Adipose tissue (tissue), 3 donors: Measurements from ENCODE around the gene CPEB1. TPM values are rescaled to one million over a fixed set of nuclear protein-coding genes. Genes with fewer than 3 reads are reported as not detected.

Experiments
- H3K27ac ChIP-seq: one replicate; pipeline ENCODE4 v1.5.1; 2013; ENCODE audit warnings: low read depth, low read length
- WGBS, 3 donors: extraction: QIAGEN DNeasy Blood & Tissue Kit; methylation state at CpG; one replicate each; pipeline ENCODE4 v1.1.7; 2013; 5-methylcytosine and 5-hydroxymethylcytosine counted together
- polyA plus RNA-seq, 3 donors: library from polyadenylated mRNA; stranded (reverse); fragments of 200-250 nt; gene quantifications; one replicate each; pipeline ENCODE4 v1.2.3, GENCODE V29; 2013
- donor health status: healthy with polysubstance abuse.
- donor health status: Bipolar disorder and iron deficiency.
- donor health status: healthy.

CPEB1 gene
- polyA plus RNA-seq, 3 donors, result 0.48 to 8.2 (median 0.49) TPM

- 67 to 73% (median 67%) methylated on average over 1 of the region's 1 CpG for WGBS, 3 donors
- H3K27ac ChIP-seq, result no peak overlapping the region
Observed at GRCh38 chr15:82621970-82622369, 25.2 kb downstream of the CPEB1 start.

DNA sequence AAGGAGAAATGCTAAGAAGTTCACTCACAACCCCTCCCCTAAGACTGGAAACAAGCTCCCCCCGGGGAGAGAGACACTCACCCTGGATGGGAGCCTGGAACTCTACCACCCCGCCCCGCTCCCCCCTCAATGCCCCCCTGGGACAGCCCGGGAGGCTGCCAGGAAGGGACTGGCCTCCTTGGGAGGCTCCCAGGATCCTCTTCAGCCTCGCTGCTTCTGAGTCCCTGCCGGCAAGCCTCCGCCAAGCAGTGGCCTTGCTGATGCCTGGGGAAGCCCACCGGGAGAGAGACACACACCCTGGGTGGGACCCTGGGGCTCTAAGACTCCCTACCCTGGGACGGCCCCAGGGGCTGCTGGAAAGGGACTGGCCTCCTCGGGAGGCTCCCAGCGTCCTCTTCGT, 33.4 kb downstream of the CPEB1 start:
- H3K27ac ChIP-seq, result no peak overlapping the region
- WGBS, 3 donors, result 61 to 72% (median 65%) methylated on average over 12 of the region's 12 CpGs

DNA sequence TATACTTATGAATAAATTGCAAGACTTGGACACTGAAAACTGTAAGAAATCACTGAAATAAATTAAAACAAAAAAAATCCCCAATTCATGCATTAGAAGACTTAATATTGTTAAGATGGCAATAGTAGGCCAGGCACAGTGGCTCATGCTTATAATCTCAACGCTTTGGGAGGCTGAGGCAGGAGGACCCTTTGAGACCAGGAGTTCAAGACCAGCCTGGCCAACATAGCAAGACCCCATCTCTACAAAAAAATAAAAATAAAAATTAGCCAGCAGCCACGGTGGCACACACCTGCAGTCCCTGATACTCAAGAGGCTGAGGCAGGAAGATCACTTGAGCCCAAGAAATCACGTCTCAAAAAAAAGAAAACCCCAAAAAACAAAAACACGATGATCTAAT, 35.8 kb downstream of the CPEB1 start:
- H3K27ac ChIP-seq, result no peak overlapping the region
- 85 to 88% (median 88%) methylated on average over 4 of the region's 4 CpGs for WGBS, 3 donors

GRCh38 chr15:82602195-82602594, 45.0 kb downstream of the CPEB1 start:
- H3K27ac ChIP-seq, result no peak overlapping the region
- WGBS, 3 donors, result 84 to 85% (median 84%) methylated on average over 5 of the region's 5 CpGs

DNA sequence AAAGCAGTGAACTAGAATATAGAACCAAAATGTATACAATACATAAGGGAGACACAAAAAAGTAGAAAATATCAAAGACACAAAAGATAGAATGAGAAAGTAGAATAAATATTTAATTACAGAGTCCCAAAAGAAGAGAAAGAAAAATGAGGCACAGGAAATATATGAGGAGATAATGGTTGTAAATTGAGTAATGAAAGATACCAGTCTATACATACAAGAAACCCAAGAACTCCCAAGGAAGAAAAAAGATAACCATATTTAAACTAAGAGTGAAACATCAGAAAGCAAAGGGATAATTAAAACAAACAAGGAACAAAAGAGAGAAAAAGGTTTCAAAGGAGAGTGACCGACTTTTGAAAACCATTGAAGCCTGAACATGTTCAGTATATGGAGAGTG, 47.3 kb downstream of the CPEB1 start:
- H3K27ac ChIP-seq, result no peak overlapping the region
- WGBS, 3 donors, result 81 to 92% (median 88%) methylated on average over 1 of the region's 1 CpG

GRCh38 chr15:82597815-82598214, 49.3 kb downstream of the CPEB1 start:
- 92 to 97% (median 94%) methylated on average over 2 of the region's 2 CpGs for WGBS, 3 donors
- no peak overlapping the region for H3K27ac ChIP-seq

DNA sequence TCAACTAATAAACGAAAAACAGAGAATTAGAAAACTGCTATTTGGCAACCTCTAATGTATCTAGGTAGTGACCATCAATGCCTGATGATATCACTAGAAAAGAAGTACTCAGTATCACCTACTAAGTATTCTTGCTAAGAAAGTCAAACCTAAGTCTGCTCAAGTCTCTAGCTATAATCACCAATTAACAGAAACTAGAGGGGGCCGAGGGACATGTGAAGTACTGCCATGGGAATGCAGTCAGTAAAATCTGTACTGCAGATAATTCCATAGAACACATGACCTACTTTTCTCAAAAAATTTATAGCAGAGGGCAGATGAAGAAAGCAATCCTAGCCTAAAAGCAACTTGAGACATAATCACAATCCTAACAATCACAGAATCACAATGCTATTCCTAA, 51.4 kb downstream of the CPEB1 start:
- no peak overlapping the region for H3K27ac ChIP-seq
- WGBS, 3 donors, result 62 to 70% (median 70%) methylated on average over 2 of the region's 2 CpGs

GRCh38 chr15:82595203-82595602, 52.0 kb downstream of the CPEB1 start:
- no peak overlapping the region for H3K27ac ChIP-seq
- WGBS, 3 donors, result 27 to 76% (median 62%) methylated on average over 3 of the region's 3 CpGs

GRCh38 chr15:82587805-82588204, 59.4 kb downstream of the CPEB1 start:
- H3K27ac ChIP-seq, result no peak overlapping the region
- 65 to 85% (median 78%) methylated on average over 4 of the region's 4 CpGs for WGBS, 3 donors

DNA sequence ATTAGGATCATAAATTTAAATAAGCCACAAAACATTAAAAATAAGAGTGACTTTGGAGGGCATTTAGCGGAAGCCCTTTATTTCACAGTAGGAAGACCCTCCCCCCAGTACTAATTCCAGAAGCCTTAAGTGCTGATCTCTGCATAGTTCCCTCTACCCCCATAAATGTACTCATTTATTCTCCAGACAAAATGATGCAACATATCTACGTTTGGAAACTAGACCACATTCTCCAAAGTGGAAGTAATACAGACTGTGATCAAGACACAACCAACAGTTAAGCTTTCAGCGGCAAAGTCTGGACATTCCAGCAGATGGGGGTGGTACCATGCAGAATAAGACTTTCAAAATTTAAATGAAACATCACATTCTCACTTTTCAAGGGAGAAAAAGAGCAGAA, 62.1 kb downstream of the CPEB1 start:
- WGBS, 3 donors, result 36 to 54% (median 36%) methylated on average over 3 of the region's 3 CpGs
- no peak overlapping the region for H3K27ac ChIP-seq

- WGBS, 3 donors, result 69 to 85% (median 79%) methylated on average over 2 of the region's 2 CpGs
- H3K27ac ChIP-seq, result no peak overlapping the region
Observed at GRCh38 chr15:82580713-82581112, 66.5 kb downstream of the CPEB1 start.

GRCh38 chr15:82575335-82575734, 71.8 kb downstream of the CPEB1 start:
- whole genome bisulfite sequencing, 3 donors, result 63 to 69% (median 66%) methylated on average over 3 of the region's 3 CpGs

GRCh38 chr15:82572986-82573385, 74.2 kb downstream of the CPEB1 start:
- H3K27ac ChIP-seq, result no peak overlapping the region
- 64 to 77% (median 70%) methylated on average over 3 of the region's 3 CpGs for WGBS, 3 donors

More at GRCh38 chr15:82575335-82575734, 71.8 kb downstream of the CPEB1 start:
- H3K27ac ChIP-seq, result no peak overlapping the region

DNA sequence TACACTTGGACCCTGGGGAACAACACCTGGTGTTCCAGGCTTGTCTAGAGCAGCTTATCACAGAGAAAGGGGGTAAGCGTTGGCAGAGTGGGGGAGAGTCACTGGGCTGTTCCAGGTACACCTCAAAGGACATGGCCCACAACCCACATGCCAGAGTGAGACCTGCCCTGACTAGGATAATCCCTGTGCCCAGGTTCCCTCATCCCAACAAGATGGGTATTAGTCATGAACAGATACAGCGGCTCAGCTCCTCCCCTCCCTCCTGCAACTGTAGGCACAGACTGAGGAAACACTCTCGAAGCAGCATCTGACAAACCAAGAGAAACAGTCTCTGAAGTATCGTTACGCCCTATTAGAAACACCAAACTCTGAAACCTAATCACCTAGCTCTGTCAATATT, 74.9 kb downstream of the CPEB1 start:
- WGBS, 3 donors, result 61 to 77% (median 65%) methylated on average over 5 of the region's 5 CpGs
- H3K27ac ChIP-seq, result no peak overlapping the region

DNA sequence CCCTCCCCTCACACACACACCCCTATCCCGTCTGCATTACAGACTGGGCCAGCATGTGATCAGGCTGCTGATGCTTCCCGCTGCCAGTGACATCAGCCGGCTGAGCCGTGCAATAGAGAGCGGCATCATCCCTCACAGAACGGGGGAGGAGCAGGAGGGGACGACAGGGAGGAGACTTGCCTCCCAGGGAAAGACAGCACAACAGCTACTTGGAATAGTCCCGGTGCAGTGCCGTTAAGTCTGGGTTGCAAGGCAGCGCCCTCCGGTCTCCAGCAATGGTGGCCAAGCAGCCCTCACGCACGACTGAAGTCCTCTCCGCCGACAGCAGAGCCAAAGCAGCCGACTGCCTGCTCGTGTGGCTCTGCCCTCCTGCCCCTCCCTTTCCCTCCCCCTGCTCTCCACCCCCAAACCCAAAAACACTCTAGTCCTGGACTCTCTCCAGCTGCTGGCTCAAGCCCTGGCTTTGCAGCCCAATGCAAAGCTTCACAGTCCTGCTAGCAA, 75.4 kb downstream of the CPEB1 start:
- H3K27ac ChIP-seq, result no peak overlapping the region
- WGBS, 3 donors, result 2 to 5% (median 4%) methylated on average over 13 to 17 of the region's 17 CpGs

- H3K27ac ChIP-seq, result no peak overlapping the region
- 44 to 66% (median 46%) methylated on average over 7 of the region's 7 CpGs for WGBS, 3 donors
Observed at GRCh38 chr15:82570721-82571508, 76.2 kb downstream of the CPEB1 start.

DNA sequence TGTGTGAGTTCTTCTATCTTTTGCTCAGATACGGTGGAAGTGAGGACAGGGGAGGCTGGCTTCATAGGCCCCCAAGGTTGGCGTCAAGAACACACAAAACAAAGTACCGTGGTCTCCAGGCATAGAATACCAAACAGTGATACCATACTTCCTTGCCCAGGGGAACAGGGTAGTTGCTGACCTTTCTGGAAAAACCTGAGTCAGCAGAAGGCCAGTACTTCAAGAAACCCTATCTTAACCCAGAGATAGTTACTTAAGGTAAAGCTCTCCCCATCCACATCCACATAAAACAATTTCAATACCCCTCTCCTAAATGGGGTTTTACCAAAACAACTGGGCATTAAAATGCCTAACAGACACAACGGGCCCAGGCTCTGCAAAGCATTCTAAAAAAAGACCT, 77.3 kb downstream of the CPEB1 start:
- no peak overlapping the region for H3K27ac ChIP-seq
- 83 to 99% (median 93%) methylated on average over 4 of the region's 4 CpGs for WGBS, 3 donors

- H3K27ac ChIP-seq, result no peak overlapping the region
- WGBS, 3 donors, result 84 to 87% (median 87%) methylated on average over 5 of the region's 5 CpGs
Observed at GRCh38 chr15:82568986-82569385, 78.2 kb downstream of the CPEB1 start.

- WGBS, 3 donors, result 83 to 89% (median 88%) methylated on average over 2 of the region's 2 CpGs
- no peak overlapping the region for H3K27ac ChIP-seq
Observed at GRCh38 chr15:82567661-82568060, 79.5 kb downstream of the CPEB1 start.

GRCh38 chr15:82566690-82567089, 80.5 kb downstream of the CPEB1 start:
- H3K27ac ChIP-seq, result no peak overlapping the region
- WGBS, 3 donors, result 73 to 90% (median 86%) methylated on average over 1 of the region's 1 CpG
